K562 (cell line): Measurements from ENCODE around the gene CHMP1A. TPM values are rescaled to one million over a fixed set of nuclear protein-coding genes. Genes with fewer than 3 reads are reported as not detected.

Source experiments
- ATAC-seq: fragments of 200-7000 bp; cut with Tn5 transposase; 3 replicates; pipeline ENCODE4 v1.9.1; 2020; ENCODE audit warnings: moderate library complexity
- BruUV-seq: library from RNA; stranded (reverse); fragments of 400-500 nt; replicated peaks from 2 replicates; lab custom pipeline; 2021; lab: Mats Ljungman, UMichigan
- CTCF ChIA-PET: fragments of 300-600 bp; formaldehyde crosslinking; extraction: SDS; loops from one replicate; lab custom pipeline; 2021; ENCODE audit warnings: low intra/inter-chr PET ratio; lab: Yijun Ruan, JAX
- POLR2A ChIA-PET: fragments of 300-600, 350-650 bp; sonication (Branson Sonifier 250); formaldehyde crosslinking; extraction: SDS; loops from one replicate; lab custom pipeline; 2021; ENCODE audit warnings: antibody characterized with exemption, inconsistent platforms; lab: Yijun Ruan, JAX
- DNase-seq, 4 experiments: peaks; one replicate each; pipeline versions ENCODE4 v3.0.0 to v3.0.0-alpha.2; 2011 to 2018; ENCODE audit warnings: low spot score in 3 of 4, mixed read lengths in 3 of 4; ENCODE audit errors: extremely low read depth in 1 of 4
- FAIRE-seq: peaks from 2 replicates; lab custom pipeline; 2011; peaks lifted over from hg19 to GRCh38; lab: Jason Lieb, UNC
- H2AFZ ChIP-seq: 2 replicates; pipeline ENCODE4 v1.6.0; 2011; ENCODE audit warnings: low read depth, low read length, control low read depth, inconsistent platforms
- H3K27ac ChIP-seq: fragments of 200-600 bp; 3 replicates; pipeline ENCODE4 v1.8.0; 2011; ENCODE audit warnings: low read depth, mild to moderate bottlenecking, control low read depth, inconsistent platforms, low read length, moderate library complexity, mixed read lengths; ENCODE audit errors: extremely low read depth
- H3K27me3 ChIP-seq, 2 experiments: fragments of 300-600 bp in 1 of 2; 2 replicates in 1 of 2; 3 replicates in 1 of 2; pipeline versions ENCODE4 v1.6.0 to v1.8.0; 2011; ENCODE audit warnings: inconsistent platforms in 2 of 2, low read length in 2 of 2, mild to moderate bottlenecking in 1 of 2, mixed read lengths in 1 of 2, moderate library complexity in 1 of 2; ENCODE audit not compliant: control insufficient read depth in 2 of 2, insufficient read depth in 2 of 2
- H3K36me3 ChIP-seq: fragments of 300-600 bp; 3 replicates; pipeline ENCODE4 v1.8.0; 2011; ENCODE audit warnings: mild to moderate bottlenecking, low read length, inconsistent platforms; ENCODE audit not compliant: control insufficient read depth, insufficient read depth
- H3K4me1 ChIP-seq, 2 experiments: fragments of 200-600 bp in 1 of 2; replicated peaks in 1 of 2; 2 replicates in 1 of 2; 3 replicates in 1 of 2; pipeline versions ENCODE4 v1.5.1 to v1.8.0; 2011; ENCODE audit warnings: inconsistent platforms in 2 of 2, low read length in 2 of 2, mild to moderate bottlenecking in 1 of 2, mixed read lengths in 1 of 2, moderate library complexity in 1 of 2; ENCODE audit not compliant: control insufficient read depth in 2 of 2, insufficient read depth in 2 of 2
- H3K4me2 ChIP-seq: 2 replicates; pipeline ENCODE4 v1.6.1; 2011; ENCODE audit warnings: low read length, control low read depth, inconsistent platforms, mixed read lengths; ENCODE audit not compliant: insufficient read depth
- H3K4me3 ChIP-seq: fragments of 200-600 bp; sonication (generic), shearing (Covaris generic); 2 replicates; pipeline ENCODE4 v1.5.1; 2016; ENCODE audit warnings: control low read depth, inconsistent platforms
- H3K79me2 ChIP-seq: fragments of 200-600 bp; 3 replicates; pipeline ENCODE4 v1.8.0; 2011; ENCODE audit warnings: low read length, inconsistent platforms; ENCODE audit not compliant: control insufficient read depth, insufficient read depth
- H3K9ac ChIP-seq, 2 experiments: 2 replicates each; pipeline versions ENCODE4 v1.6.0 to v1.6.1; 2011; ENCODE audit warnings: low read depth in 2 of 2, low read length in 2 of 2, control low read depth in 1 of 2, inconsistent platforms in 1 of 2, mild to moderate bottlenecking in 1 of 2, mixed read lengths in 1 of 2; ENCODE audit not compliant: insufficient read depth in 1 of 2
- H3K9me1 ChIP-seq: one replicate; pipeline ENCODE4 v1.6.0; 2011; ENCODE audit warnings: inconsistent platforms, mild to moderate bottlenecking, low read length, moderate library complexity; ENCODE audit not compliant: control insufficient read depth, insufficient read depth
- H3K9me3 ChIP-seq: replicated peaks from 2 replicates; pipeline ENCODE4 v1.5.1; 2011; ENCODE audit warnings: low read depth, low read length, inconsistent platforms; ENCODE audit not compliant: control insufficient read depth, insufficient read depth
- H4K20me1 ChIP-seq: replicated peaks from 2 replicates; pipeline ENCODE4 v1.6.1; 2011; ENCODE audit warnings: low read length, inconsistent platforms, mixed read lengths; ENCODE audit not compliant: control insufficient read depth, insufficient read depth
- CREB1 ChIP-seq, 2 experiments: sonication (generic) in 1 of 2; formaldehyde crosslinking in 1 of 2; IDR thresholded peaks; 2 replicates each; pipeline versions ENCODE4 v1.6.1 to v1.8.0; 2012 to 2022; ENCODE audit warnings: inconsistent platforms in 1 of 2, mild to moderate bottlenecking in 1 of 2, missing genetic modification reagents in 1 of 2, moderate library complexity in 1 of 2
- CREM ChIP-seq: IDR thresholded peaks from 2 replicates; pipeline ENCODE4 v1.6.1; 2014; ENCODE audit warnings: antibody characterized with exemption, low read depth
- EGR1 ChIP-seq: fragments of 450-650 bp; conservative IDR thresholded peaks from 2 replicates; pipeline ENCODE4 v1.6.1; 2017; ENCODE audit warnings: mild to moderate bottlenecking
- FIP1L1 ChIP-seq: fragments of 200-400 bp; formaldehyde crosslinking; IDR thresholded peaks from 2 replicates; pipeline ENCODE4 v1.6.1; 2018; ENCODE audit warnings: mild to moderate bottlenecking, low read depth, low read length; ENCODE audit not compliant: poor library complexity, severe bottlenecking
- JUND ChIP-seq, 2 experiments: IDR thresholded peaks; 2 replicates in 1 of 2; 3 replicates in 1 of 2; pipeline ENCODE4 v1.6.1; 2011; ENCODE audit warnings: borderline replicate concordance in 2 of 2, low read depth in 2 of 2, low read length in 2 of 2, improper control_type of control experiment in 1 of 2, missing biosample characterization in 1 of 2, missing genetic modification characterization in 1 of 2, missing genetic modification reagents in 1 of 2
- KDM2B ChIP-seq: fragments of 250-450 bp; sonication (Bioruptor Pico); IDR thresholded peaks from 2 replicates; pipeline ENCODE4 v1.8.0; 2021; ENCODE audit warnings: mild to moderate bottlenecking, moderate library complexity
- KHSRP ChIP-seq: fragments of 450-650 bp; IDR thresholded peaks from 2 replicates; pipeline ENCODE4 v1.6.1; 2017
- MCM7 ChIP-seq, 2 experiments: fragments of 450-650 bp; IDR thresholded peaks; 2 replicates each; pipeline ENCODE4 v1.6.1; 2016 to 2018
- NFYB ChIP-seq: IDR thresholded peaks from 2 replicates; pipeline ENCODE4 v1.6.1; 2011; ENCODE audit warnings: mild to moderate bottlenecking, moderate library complexity; ENCODE audit not compliant: insufficient read length; ENCODE audit errors: extremely low read depth
- RBM34 ChIP-seq: fragments of 200-400 bp; formaldehyde crosslinking; IDR thresholded peaks from 2 replicates; pipeline ENCODE4 v1.6.1; 2018; ENCODE audit warnings: low read length, borderline replicate concordance; ENCODE audit not compliant: insufficient read depth
- SMAD4 ChIP-seq: fragments of 250-450 bp; sonication (Bioruptor Pico); conservative IDR thresholded peaks from 2 replicates; pipeline ENCODE4 v1.8.0; 2021; ENCODE audit warnings: inconsistent platforms, mild to moderate bottlenecking, moderate library complexity
- U2AF1 ChIP-seq: fragments of 200-400 bp; formaldehyde crosslinking; optimal IDR thresholded peaks from 2 replicates; pipeline ENCODE3; 2017; ENCODE audit warnings: mild to moderate bottlenecking, low read depth, low read length, moderate library complexity
- USF2 ChIP-seq: sonication (generic); formaldehyde crosslinking; IDR thresholded peaks from 2 replicates; pipeline ENCODE4 v1.5.0; 2020; ENCODE audit warnings: missing genetic modification reagents
- ZEB2 ChIP-seq: fragments of 450-650 bp; IDR thresholded peaks from 2 replicates; pipeline ENCODE4 v1.6.1; 2016
- ZNF589 ChIP-seq: fragments of 200-800 bp; sonication (Bioruptor generic); IDR thresholded peaks from 2 replicates; pipeline ENCODE4 v1.6.1; 2016; ENCODE audit warnings: low read depth, missing genetic modification characterization, missing compliant biosample characterization
- ZNF639 ChIP-seq, 2 experiments: fragments of 200-800 bp in 1 of 2; sonication (Bioruptor generic) in 1 of 2; sonication (generic) in 1 of 2; formaldehyde crosslinking in 1 of 2; IDR thresholded peaks in 1 of 2; conservative IDR thresholded peaks in 1 of 2; 2 replicates each; pipeline versions ENCODE4 v1.5.0 to v1.6.1; 2016 to 2020; ENCODE audit warnings: missing compliant biosample characterization in 1 of 2, missing genetic modification characterization in 1 of 2, missing genetic modification reagents in 1 of 2
- ZNF740 ChIP-seq, 3 experiments: fragments of 200-800 bp in 1 of 3; sonication (Bioruptor generic) in 1 of 3; sonication (generic) in 1 of 3; formaldehyde crosslinking in 1 of 3; IDR thresholded peaks; 2 replicates each; pipeline versions ENCODE4 v1.6.1 to v1.8.0; 2016 to 2022; ENCODE audit warnings: mild to moderate bottlenecking in 2 of 3, missing compliant biosample characterization in 2 of 3, missing genetic modification characterization in 2 of 3, missing genetic modification reagents in 1 of 3
- WGBS: fragments of 100-300 bp; shearing (Covaris generic); methylation state at CpG from one replicate; pipeline ENCODE4 v1.1.6; 2016; ENCODE audit warnings: low coverage, mixed read lengths; ENCODE audit not compliant: insufficient coverage; ENCODE audit errors: missing lambda C conversion rate; 5-methylcytosine and 5-hydroxymethylcytosine counted together
- in situ Hi-C: fragments of 300-500 bp; cut with MboI; formaldehyde crosslinking; loops from 4 replicates; pipeline ENCODE4 v1.15.0; 2018; ENCODE audit warnings: inconsistent platforms, mixed read lengths
- intact Hi-C: fragments of 100-400 bp; cut with micrococcal nuclease; formaldehyde crosslinking; loops from 2 replicates; pipeline ENCODE4 v1.14.2; 2022
- polyA plus RNA-seq, 8 experiments: library from polyadenylated mRNA; depleted of rRNA in 4 of 8; stranded (reverse) in 5 of 8; unstranded in 3 of 8; fragments of >200 nt; fragmentation: Nextera tagmentation in 2 of 8; fragmentation: Illumina TruSeq in 1 of 8; extraction: Ambion mirVana in 2 of 8; extraction: Trizol in 1 of 8; gene quantifications; 2 replicates each; pipeline versions ENCODE4 v1.2.1 to v1.2.3, GENCODE V29; 2011 to 2014; ENCODE audit warnings: inconsistent platforms in 1 of 8, missing spikeins in 1 of 8
- total RNA-seq, 7 experiments: library from RNA; depleted of rRNA in 6 of 7; stranded (reverse); fragments of >200 nt in 6 of 7; fragmentation: Illumina TruSeq in 2 of 7; extraction: Trizol in 2 of 7; gene quantifications; 2 replicates each; pipeline versions ENCODE4 v1.2.1 to v1.2.3, GENCODE V29; 2011 to 2021; ENCODE audit warnings: low replicate concordance in 1 of 7

The CHMP1A gene
- total and polyA plus RNA-seq, 9 of the 15 experiments (the other 6 are each of a cell fraction or from before 2014, with no cell fraction given) = 0.83 to 79.9 (median 45.2) TPM

GRCh38 chr16:89602273-89602951 is 55.1 kb downstream of the CHMP1A start:
- H3K27ac ChIP-seq = no peak overlapping the region
- 0 out of 2 replicates have a peak overlapping the region, but pooled peaks have one; percentile 1 for H3K4me2 ChIP-seq
- no peaks in the 10 kb centered on the region for H3K27me3 ChIP-seq
- peak overlapping the region in 1 of 2 experiments; percentile 23; a peak in 1 of 4 replicates for H3K9ac ChIP-seq
- no peak for FAIRE-seq
- intact Hi-C loops (loop anchor here (5.0 kb wide), 1 partner anchor 35 kb away; no protein-coding TSS in a partner anchor), in situ Hi-C loops (no loop called here)
- ChIA-PET POLR2A (interaction anchor here (0.5 to 1.0 kb wide), 5 partner anchors 9 to 337 kb away, joined by 3 to 4 read pairs (median 3); no protein-coding TSS in a partner anchor), CTCF (no interaction called here)
- no peaks in the 10 kb centered on the region for H3K9me3 ChIP-seq
- 6% methylated on average over 15 of the region's 22 CpGs for WGBS
- H4K20me1 ChIP-seq = 0 out of 2 replicates have a peak, but pooled peaks cover 5% of the 10 kb centered on the region
- no peak overlapping the region for H3K4me3 ChIP-seq
- ATAC-seq = peak; percentile 65
- no peaks in the 10 kb centered on the region for H3K36me3 ChIP-seq
- no TSS peak for BruUV-seq
- H3K79me2 ChIP-seq = no peaks in the 10 kb centered on the region
- peaks cover 3 to 52% of the 10 kb centered on the region in 2 experiments; a peak in 4 of 5 replicates for H3K4me1 ChIP-seq
- no peaks in the 10 kb centered on the region for H3K9me1 ChIP-seq
- peak; percentile 34 to 60 (median 43) for DNase-seq
- H2AFZ ChIP-seq = no peak overlapping the region
- TF ChIP-seq JUND (IDR thresholded peaks at IDR 0.05; ENCODE audit: borderline replicate concordance, low read depth, low read length) = peak; percentile 60; the same call in 1 of the 2 replicates
- no peak; the same call in 2 of the 3 replicates for TF ChIP-seq JUND (tag; IDR thresholded peaks at IDR 0.05; ENCODE audit: borderline replicate concordance, low read depth, low read length)
- TF ChIP-seq CREM = peak; percentile 57
- TF ChIP-seq USF2 = no peak
- TF ChIP-seq ZEB2 = no peak
- no peak for TF ChIP-seq NFYB
- no peak for TF ChIP-seq FIP1L1
- no peak for TF ChIP-seq MCM7 (IDR thresholded peaks at IDR 0.05)
- no peak for TF ChIP-seq ZNF639 (CRISPR knock-in tag; conservative IDR thresholded peaks at IDR 0.05 in 1 of 2, IDR thresholded peaks at IDR 0.05 in 1 of 2)
- TF ChIP-seq ZNF740 (CRISPR knock-in tag; IDR thresholded peaks at IDR 0.05) = peak; percentile 95
- 0 out of 4 replicates have a peak, but pooled peaks of 1 of the 2 experiments have one; percentile 54 for TF ChIP-seq ZNF740 (tag; IDR thresholded peaks at IDR 0.05)
- TF ChIP-seq EGR1 = peak; percentile 83
- no peak for TF ChIP-seq CREB1 (IDR thresholded peaks at IDR 0.05)
- TF ChIP-seq CREB1 (CRISPR knock-in tag; IDR thresholded peaks at IDR 0.05) = no peak
- TF ChIP-seq KDM2B (CRISPR knock-in tag) = no peak
- no peak for TF ChIP-seq ZNF589 (CRISPR knock-in tag)
- no peak for TF ChIP-seq RBM34
- no peak for TF ChIP-seq KHSRP
- TF ChIP-seq SMAD4 (CRISPR knock-in tag) = peak; percentile 41; the same call in 1 of the 2 replicates
- no peak for TF ChIP-seq U2AF1
